NOMO-1 treated with DMSO at 0.1 percent for 48 hours (cell line): ENCODE measurements around the gene ANAPC13.

Experiments
- DNase-seq: peaks from one replicate; lab custom pipeline; 2025; ENCODE audit not compliant: unreplicated experiment; lab: John Stamatoyannopoulos, UW

The ANAPC13 gene

GRCh38 chr3:134457376-134458074, 28.3 kb downstream of the ANAPC13 start:
- no peak for DNase-seq

- no peak for DNase-seq
Measured at GRCh38 chr3:134453631-134454030, 32.2 kb downstream of the ANAPC13 start.

GRCh38 chr3:134449951-134450350, 35.8 kb downstream of the ANAPC13 start:
- peak; percentile 27 for DNase-seq

GRCh38 chr3:134449277-134449676, 36.5 kb downstream of the ANAPC13 start:
- no peak for DNase-seq

- DNase-seq: no peak
Measured at GRCh38 chr3:134448664-134449063, 37.1 kb downstream of the ANAPC13 start.

- no peak for DNase-seq
Measured at GRCh38 chr3:134447351-134447750, 38.4 kb downstream of the ANAPC13 start.

GRCh38 chr3:134446800-134447199, 39.0 kb downstream of the ANAPC13 start:
- DNase-seq: no peak

GRCh38 chr3:134445636-134446035, 40.1 kb downstream of the ANAPC13 start:
- no peak for DNase-seq

- DNase-seq: no peak
Measured at GRCh38 chr3:134445095-134445494, 40.7 kb downstream of the ANAPC13 start.

- DNase-seq: no peak
Measured at GRCh38 chr3:134441821-134442220, 44.0 kb downstream of the ANAPC13 start.

- DNase-seq: no peak
Measured at GRCh38 chr3:134441321-134441720, 44.5 kb downstream of the ANAPC13 start.

GRCh38 chr3:134437211-134437752, 48.5 kb downstream of the ANAPC13 start:
- no peak for DNase-seq

GRCh38 chr3:134432236-134432635, 53.5 kb downstream of the ANAPC13 start:
- DNase-seq: no peak

- no peak for DNase-seq
Measured at GRCh38 chr3:134430950-134431445, 54.8 kb downstream of the ANAPC13 start.

- DNase-seq: no peak
Measured at GRCh38 chr3:134430174-134430573, 55.6 kb downstream of the ANAPC13 start.

- no peak for DNase-seq
Measured at GRCh38 chr3:134428401-134428800, 57.4 kb downstream of the ANAPC13 start.
